Activated T-cell treated with anti-CD3 and anti-CD28 coated beads, Interleukin-2, amount 50 U/mL, for 4 hours (primary cell): ENCODE results near the gene AVPR1A. TPM values are rescaled to one million over a fixed set of nuclear protein-coding genes. Genes with fewer than 3 reads are reported as not detected.

ENCODE experiments used
- ATAC-seq, 2 donors: fragments of 200-7000 bp; cut with Tn5 transposase; one replicate each; pipeline ENCODE4 v1.10.0; 2021
- DNase-seq: peaks from one replicate; pipeline ENCODE4 v3.0.0-alpha.2; 2020
- H3K27me3 Mint-ChIP-seq: one replicate; pipeline ENCODE4 v1.8.0; 2021; ENCODE audit warnings: low read depth, mixed read lengths
- H3K36me3 Mint-ChIP-seq: one replicate; pipeline ENCODE4 v1.8.0; 2022; ENCODE audit warnings: mixed read lengths; ENCODE audit not compliant: insufficient read depth
- H3K4me1 Mint-ChIP-seq: one replicate; pipeline ENCODE4 v1.8.0; 2021; ENCODE audit warnings: low read depth, mixed read lengths
- H3K4me3 Mint-ChIP-seq: one replicate; pipeline ENCODE4 v1.8.0; 2021; ENCODE audit warnings: mild to moderate bottlenecking, moderate library complexity, mixed read lengths
- H3K9me3 Mint-ChIP-seq: one replicate; pipeline ENCODE4 v1.8.0; 2021; ENCODE audit warnings: mixed read lengths
- total RNA-seq, 3 donors: library from RNA; stranded (reverse); gene quantifications; one replicate each; pipeline ENCODE4 v1.2.1, GENCODE V29; 2021

The AVPR1A gene
- total RNA-seq, 3 donors from 2014 or later, result 0.03 to 0.05 TPM; not detected in 1

GRCh38 chr12:63133981-63134380 lies 17.0 kb downstream of the AVPR1A start:
- no peak for ATAC-seq
- no peaks in the 10 kb centered on the region for H3K4me1 Mint-ChIP-seq

GRCh38 chr12:63132201-63132600 lies 18.8 kb downstream of the AVPR1A start:
- H3K4me1 Mint-ChIP-seq, result no peaks in the 10 kb centered on the region
- no peak overlapping the region for H3K4me3 Mint-ChIP-seq
- ATAC-seq (no peak), DNase-seq (no peak)
- no peaks in the 10 kb centered on the region for H3K27me3 Mint-ChIP-seq
- no peaks in the 10 kb centered on the region for H3K36me3 Mint-ChIP-seq
- H3K9me3 Mint-ChIP-seq, result no peaks in the 10 kb centered on the region

More at GRCh38 chr12:63133981-63134380, 17.0 kb downstream of the AVPR1A start:
- H3K4me3 Mint-ChIP-seq, result no peak overlapping the region
- no peak for DNase-seq
- no peaks in the 10 kb centered on the region for H3K36me3 Mint-ChIP-seq
- H3K27me3 Mint-ChIP-seq, result no peaks in the 10 kb centered on the region
- H3K9me3 Mint-ChIP-seq, result no peaks in the 10 kb centered on the region

GRCh38 chr12:63129927-63130326 lies 21.1 kb downstream of the AVPR1A start:
- DNase-seq (no peak), ATAC-seq (no peak)
- Mint-ChIP-seq H3K4me3 (no peak overlapping the region), H3K27me3 (no peaks in the 10 kb centered on the region), H3K4me1 (no peaks in the 10 kb centered on the region), H3K9me3 (no peaks in the 10 kb centered on the region), H3K36me3 (no peaks in the 10 kb centered on the region)

- Mint-ChIP-seq H3K4me1 (no peaks in the 10 kb centered on the region), H3K36me3 (no peaks in the 10 kb centered on the region), H3K9me3 (no peaks in the 10 kb centered on the region), H3K4me3 (no peak overlapping the region), H3K27me3 (no peaks in the 10 kb centered on the region)
- ATAC-seq (no peak), DNase-seq (no peak)
These were observed 26.2 kb downstream of the AVPR1A start for GRCh38 chr12:63124778-63125177.

GRCh38 chr12:63103494-63104131 lies 47.4 kb downstream of the AVPR1A start:
- Mint-ChIP-seq H3K27me3 (peaks cover 5% of the 10 kb centered on the region), H3K36me3 (no peaks in the 10 kb centered on the region), H3K4me3 (no peak overlapping the region), H3K4me1 (no peaks in the 10 kb centered on the region), H3K9me3 (no peaks in the 10 kb centered on the region)
- ATAC-seq, result no peak
- DNase-seq, result no peak

- Mint-ChIP-seq H3K9me3 (no peaks in the 10 kb centered on the region), H3K27me3 (peaks cover 5% of the 10 kb centered on the region), H3K4me3 (no peak overlapping the region), H3K4me1 (no peaks in the 10 kb centered on the region), H3K36me3 (no peaks in the 10 kb centered on the region)
- DNase-seq, result no peak
- ATAC-seq, result no peak
These were observed 49.1 kb downstream of the AVPR1A start for GRCh38 chr12:63101920-63102319.

GRCh38 chr12:63098851-63099250 lies 52.1 kb downstream of the AVPR1A start:
- no peaks in the 10 kb centered on the region for H3K36me3 Mint-ChIP-seq
- H3K4me1 Mint-ChIP-seq, result no peaks in the 10 kb centered on the region
- H3K27me3 Mint-ChIP-seq, result peaks cover 5% of the 10 kb centered on the region
- DNase-seq, result no peak
- no peak overlapping the region for H3K4me3 Mint-ChIP-seq
- ATAC-seq, result no peak
- no peaks in the 10 kb centered on the region for H3K9me3 Mint-ChIP-seq

- Mint-ChIP-seq H3K36me3 (no peaks in the 10 kb centered on the region), H3K9me3 (no peaks in the 10 kb centered on the region), H3K4me3 (no peak overlapping the region), H3K4me1 (no peaks in the 10 kb centered on the region), H3K27me3 (peaks cover 8% of the 10 kb centered on the region)
- DNase-seq (no peak), ATAC-seq (no peak)
These were observed 55.5 kb downstream of the AVPR1A start for GRCh38 chr12:63095369-63095980.

GRCh38 chr12:63093711-63094110 lies 57.3 kb downstream of the AVPR1A start:
- H3K27me3 Mint-ChIP-seq, result peaks cover 9% of the 10 kb centered on the region
- H3K4me1 Mint-ChIP-seq, result no peaks in the 10 kb centered on the region
- no peaks in the 10 kb centered on the region for H3K9me3 Mint-ChIP-seq
- DNase-seq (no peak), ATAC-seq (no peak)
- H3K36me3 Mint-ChIP-seq, result no peaks in the 10 kb centered on the region
- no peak overlapping the region for H3K4me3 Mint-ChIP-seq

- peaks cover 9% of the 10 kb centered on the region for H3K27me3 Mint-ChIP-seq
- no peaks in the 10 kb centered on the region for H3K36me3 Mint-ChIP-seq
- H3K4me1 Mint-ChIP-seq, result no peaks in the 10 kb centered on the region
- no peak for ATAC-seq
- H3K9me3 Mint-ChIP-seq, result no peaks in the 10 kb centered on the region
- DNase-seq, result no peak
- no peak overlapping the region for H3K4me3 Mint-ChIP-seq
These were observed 57.9 kb downstream of the AVPR1A start for GRCh38 chr12:63093084-63093483.

Other genes with a start within 250 kb of the AVPR1A start
- gene PPM1H, start 216.1 kb downstream of the AVPR1A start, total RNA-seq, result under 1 TPM; 0.03 to 0.25 (median 0.19) TPM